ENCODE measurements around the gene C9orf50.

C9orf50 gene

DNA sequence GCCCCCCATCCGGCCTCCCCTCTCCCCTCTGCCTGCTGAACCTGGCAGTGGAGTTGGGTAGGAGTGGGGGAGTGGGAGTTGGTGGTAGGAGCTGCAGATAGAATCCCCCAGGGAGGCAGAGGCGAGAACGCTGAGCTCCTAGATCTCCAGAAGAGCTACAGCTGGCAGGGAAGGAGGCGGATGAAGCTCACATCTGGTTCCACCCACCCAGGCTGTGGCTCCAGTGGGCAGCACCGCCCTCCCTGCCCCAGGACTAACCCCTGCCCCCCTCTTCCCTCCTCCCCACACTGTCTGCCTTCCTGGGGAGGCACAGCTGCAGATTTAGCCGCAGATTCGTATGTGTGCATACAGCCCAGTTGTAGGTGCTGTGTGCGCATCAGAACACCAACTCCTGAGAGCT is 34.2 kb downstream of the C9orf50 start:
- DNase-seq, result peak; percentile 31

DNA sequence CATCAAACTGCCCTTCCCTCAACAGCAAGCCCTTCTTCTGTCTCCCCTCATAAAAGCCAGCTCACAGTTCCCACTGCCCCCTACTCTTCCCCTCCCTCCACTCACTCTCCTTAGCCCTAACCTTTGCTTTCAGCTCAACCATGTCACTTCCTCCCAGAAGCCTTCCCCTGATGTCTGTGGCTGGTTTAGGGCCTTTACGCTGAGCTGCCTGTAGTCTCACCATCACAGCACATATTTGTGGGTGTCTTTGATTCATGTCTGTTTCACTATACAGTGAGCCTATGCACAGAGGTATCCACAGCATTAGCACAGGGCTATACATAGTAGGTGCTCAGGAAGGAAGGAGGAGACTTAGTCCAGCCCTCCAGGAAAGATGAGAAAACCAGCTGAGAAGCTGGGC is 34.7 kb downstream of the C9orf50 start:
- no peak for DNase-seq

DNA sequence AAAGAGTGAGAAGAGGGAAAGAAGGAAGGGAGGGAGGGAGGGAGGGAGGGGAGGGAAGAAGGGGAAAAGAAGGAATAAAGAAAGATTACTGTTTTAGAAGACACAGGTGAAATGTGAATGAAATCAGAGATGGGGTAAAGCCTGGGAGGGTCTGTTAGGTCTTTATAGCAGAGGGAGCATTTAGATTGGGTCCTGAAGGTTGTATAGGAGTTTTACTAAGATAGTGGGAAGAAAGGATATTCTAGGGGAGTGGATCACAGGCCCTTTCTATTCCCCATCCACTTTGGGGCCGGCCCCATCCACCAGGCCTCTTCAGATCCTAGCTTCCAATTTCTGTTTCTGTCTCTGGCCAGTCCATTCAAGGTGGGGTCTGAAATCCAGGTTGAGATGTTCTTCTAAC is 35.5 kb downstream of the C9orf50 start:
- no peak for DNase-seq

- DNase-seq, result peak; percentile 59
These were observed 36.8 kb downstream of the C9orf50 start for GRCh38 chr9:129584136-129584535.

GRCh38 chr9:129583308-129584038 is 37.4 kb downstream of the C9orf50 start:
- DNase-seq, result no peak

- no peak for DNase-seq
These were observed 38.0 kb downstream of the C9orf50 start for GRCh38 chr9:129582855-129583254.

DNA sequence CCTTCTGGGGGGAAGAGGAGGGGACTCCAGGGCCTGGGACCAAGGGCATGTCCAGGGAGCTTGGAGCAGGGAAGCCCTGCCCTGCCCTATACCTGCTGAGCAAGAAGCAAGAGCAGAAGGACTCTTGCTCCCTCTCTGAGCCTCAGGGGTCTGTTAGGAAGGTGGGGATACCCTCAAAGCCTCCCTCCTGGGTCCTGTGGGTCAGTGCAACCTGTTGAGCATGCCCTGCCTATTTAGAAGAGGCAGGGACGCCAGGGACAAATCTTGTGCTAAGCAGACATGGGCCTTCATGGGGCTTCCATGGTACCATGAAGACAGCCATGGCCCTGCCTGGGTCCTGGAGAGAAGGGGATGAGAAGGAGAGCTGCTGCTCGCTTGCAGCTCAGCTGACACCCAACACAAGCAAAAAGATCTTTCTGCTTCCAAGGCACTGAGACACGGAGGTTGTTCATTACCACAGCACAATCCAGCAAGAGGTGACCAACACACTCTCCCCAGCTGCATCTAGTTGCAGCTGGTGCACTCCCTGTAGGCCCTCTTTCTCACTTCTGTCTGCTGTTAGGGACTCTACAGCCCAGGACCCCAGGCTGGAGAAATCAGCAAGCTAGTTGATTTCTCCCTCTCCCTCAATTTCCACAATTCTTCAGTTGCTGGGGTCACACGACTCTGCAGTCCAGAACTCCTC is 39.3 kb downstream of the C9orf50 start:
- no peak for DNase-seq

DNA sequence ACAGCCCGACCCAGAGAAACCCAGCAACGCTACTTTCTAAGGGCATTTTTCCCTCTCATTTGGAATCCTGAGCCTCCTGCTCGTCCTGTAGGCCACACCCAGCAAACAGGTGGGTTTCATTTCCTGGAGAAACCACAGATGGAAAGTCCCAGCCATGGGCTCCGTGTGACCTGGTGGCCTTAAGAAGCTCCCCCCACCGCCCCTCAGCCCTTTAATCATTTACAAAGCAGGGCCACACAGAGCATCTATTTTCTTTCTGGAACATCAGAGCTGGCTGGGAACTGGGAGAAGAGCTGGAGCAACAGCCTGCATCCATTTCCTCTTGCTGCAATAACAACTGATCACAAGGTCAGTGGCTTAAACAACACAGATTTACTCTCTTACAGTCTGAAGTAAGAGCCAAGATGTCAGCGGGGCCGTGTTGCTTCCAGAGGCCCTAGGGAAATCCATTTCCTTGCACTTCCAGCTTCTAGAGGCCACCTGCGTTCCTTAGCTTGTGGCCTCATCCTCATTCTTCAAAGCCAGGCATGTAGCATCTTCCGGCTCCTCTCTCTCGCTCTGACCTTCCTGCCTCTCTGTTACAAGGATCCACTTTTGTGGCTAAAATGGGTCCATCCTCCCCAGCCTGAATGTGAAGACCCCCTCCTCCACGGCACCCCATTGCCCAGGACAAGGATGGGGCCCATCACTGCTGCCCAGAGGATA is 40.5 kb downstream of the C9orf50 start:
- no peak for DNase-seq

- DNase-seq, result no peak
These were observed 41.6 kb downstream of the C9orf50 start for GRCh38 chr9:129579294-129579693.

GRCh38 chr9:129576546-129577543 is 44.1 kb downstream of the C9orf50 start:
- no peak for DNase-seq

DNA sequence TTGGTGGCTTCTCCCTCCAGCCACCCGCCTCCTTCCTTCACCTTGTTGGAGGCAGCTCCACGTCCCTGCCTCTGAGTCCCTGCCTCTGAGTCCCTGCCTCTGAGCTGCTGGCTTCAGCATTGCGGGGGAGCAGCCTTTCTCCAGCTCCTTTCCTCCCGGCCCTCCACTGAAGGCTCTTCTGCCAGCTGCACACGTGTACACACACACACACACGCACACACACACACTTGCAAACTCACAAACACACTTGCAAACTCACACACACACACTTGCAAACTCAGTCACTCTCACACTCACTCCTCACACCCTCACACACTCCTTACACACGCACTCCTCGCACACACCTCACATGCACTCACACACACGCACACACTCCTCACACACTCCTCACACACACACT is 45.1 kb downstream of the C9orf50 start:
- no peak for DNase-seq

GRCh38 chr9:129574911-129575585 is 45.9 kb downstream of the C9orf50 start:
- no peak for DNase-seq

DNA sequence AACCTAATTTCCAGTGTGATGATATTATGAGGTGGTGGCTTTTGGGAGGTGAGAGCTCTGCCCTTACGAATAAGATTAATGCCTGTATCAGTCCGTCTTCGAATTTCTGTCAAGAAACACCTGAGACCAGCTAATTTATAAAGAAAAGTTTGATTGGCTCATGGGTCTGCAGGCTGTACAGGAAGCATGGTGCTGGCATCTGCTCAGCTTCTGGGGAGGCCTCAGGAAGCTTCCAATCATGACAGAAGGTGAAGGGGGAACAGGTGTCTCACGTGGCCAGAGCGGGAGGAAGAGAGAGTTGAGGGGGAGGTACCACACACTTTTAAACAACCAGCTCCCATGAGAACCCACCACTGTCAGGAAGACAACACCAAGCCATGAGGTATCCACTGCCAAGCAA is 46.9 kb downstream of the C9orf50 start:
- no peak for DNase-seq

DNA sequence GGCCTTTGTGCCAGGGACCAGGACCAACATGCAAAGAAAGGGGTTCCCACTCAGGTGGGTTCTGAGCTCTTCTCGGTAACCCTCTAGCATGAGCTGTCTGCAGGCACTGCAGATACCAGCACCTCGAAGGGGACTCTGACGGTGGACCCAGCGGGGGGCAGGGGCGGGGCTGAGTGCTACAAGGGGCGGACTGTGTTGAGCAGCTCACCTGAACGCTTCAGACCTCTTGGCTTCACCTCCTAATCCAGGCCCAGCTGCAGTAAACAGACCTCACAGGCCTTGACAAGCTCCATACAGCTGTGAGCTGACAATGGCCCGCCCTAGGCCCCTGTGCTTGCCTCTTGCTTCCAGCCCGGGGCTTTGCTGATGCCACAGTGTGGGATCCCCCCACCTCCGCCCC is 48.4 kb downstream of the C9orf50 start:
- DNase-seq, result no peak

GRCh38 chr9:129572052-129572425 is 48.9 kb downstream of the C9orf50 start:
- DNase-seq, result no peak

DNA sequence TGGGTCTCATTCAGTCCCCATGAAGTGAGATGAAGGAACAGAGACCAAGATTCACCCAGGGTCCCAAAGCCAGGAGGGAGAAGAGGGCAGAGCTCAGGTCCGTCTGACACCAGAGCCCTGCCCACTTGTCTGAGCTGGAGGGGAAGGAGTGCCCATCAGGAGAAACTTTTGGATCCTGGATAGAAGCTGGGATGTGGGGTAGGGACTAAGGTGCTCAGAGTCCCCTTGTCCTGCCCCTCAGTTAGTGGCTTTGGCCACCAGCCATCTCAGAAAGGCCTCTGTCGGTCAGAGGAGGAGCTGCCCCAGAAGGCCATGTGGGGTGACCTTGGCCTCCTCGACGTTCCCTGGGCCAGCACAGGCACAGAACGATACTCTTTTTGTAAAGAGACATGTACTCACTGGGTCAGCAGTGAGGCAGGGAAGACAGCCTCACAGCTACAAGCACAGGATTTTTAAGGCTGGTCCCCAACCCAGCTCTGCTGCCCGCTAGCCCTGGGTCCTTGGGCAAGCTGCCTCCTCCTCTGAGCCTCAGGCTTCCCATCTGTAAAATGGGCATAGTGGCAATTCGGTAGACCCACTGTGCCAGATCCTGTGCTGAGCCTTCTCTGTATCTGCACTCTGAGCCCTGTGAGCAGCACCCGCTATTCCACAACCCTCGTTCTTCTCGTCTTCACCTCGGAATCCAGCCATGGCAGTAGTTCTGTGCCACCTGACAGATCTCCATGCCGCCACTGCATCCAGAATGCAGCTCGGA is 49.4 kb downstream of the C9orf50 start:
- DNase-seq, result no peak

DNA sequence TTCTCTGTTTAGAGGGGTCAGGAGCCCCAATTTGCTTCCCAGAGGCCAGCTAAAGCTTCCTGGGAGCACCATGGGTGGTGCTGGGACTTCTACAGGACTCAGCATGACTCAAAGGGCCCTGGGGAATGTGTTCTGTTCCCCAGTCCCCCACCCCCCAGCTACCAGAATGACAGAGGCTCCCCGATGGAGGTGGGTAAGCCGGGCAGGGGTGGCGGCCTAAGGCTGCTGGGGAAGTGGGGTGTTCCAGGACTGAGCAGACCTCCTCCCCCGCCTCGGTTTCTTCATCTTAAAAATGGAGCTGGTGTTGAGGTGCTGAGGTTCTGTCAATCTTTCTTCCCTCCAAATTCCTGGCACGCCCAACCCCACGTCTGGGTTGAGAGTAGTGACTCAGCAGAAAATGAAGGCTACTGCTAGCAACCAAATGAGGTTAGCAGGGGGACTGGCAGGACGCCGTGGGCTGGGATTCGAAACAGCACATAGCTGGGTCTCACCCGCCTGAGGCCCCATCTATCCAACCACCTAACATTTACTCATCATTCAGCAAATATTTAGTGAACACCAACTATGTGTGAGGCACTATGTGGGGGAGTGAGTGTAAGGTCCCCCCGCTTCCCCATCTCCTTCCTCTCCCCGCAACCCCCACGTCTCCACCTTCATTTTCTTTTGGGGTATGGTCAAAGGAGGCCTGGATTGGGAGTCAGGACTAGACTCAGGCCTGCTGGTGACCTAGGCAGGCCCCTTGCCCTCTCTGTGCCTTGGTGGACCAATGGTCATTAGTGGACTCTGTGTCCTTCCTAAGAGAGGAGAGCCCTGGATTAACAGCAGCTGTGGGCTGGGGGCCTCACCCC is 50.2 kb downstream of the C9orf50 start:
- peak; percentile 35 for DNase-seq

DNA sequence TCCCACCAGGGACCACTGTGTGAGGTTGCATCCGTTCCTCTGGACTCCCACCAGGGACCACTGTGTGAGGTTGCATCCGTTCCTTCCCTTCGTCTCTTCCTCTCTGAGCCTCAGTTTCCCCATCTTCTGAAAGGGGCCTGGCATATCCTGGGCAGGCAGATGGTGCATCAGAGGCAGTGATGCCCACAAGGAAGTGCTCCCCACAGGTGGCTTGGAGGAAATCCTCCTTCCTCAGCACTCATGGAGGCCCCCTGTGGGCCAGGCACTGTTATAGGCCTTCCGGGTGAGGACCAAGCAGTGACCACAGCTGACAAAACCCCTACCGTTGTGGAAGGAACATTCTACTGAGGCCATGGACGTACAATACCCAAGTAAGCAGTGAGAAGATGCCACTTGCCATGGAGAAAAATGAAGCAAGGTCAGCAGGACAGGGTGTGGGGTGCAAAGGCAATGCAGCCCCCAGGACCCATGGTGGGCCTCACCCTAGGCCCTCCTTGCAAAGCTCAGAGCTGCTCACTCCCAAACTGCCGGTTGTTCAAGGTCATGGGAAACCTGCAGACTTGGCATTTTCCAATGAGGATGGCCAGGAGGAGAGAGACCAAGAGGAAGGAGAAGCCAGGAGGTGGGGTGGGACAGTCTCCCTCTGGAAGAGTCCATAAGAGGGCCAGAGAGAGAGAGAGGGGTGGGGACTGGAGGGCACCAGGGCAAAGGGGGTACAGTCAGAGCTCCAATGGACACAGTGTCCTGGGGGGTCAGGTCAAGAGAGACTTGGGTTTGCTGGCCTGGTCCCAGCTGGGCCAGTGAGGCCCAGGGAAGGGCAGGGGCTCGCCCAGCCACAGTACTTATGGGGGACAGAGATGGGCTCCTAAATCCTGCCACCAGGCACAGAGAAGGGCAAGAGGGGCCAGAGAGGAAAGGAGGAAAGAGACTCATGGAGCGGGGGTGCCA is 51.1 kb downstream of the C9orf50 start:
- peak; percentile 62 for DNase-seq

All from NCI-H69 (cell line).